Peyer's patch (tissue), 4 donors: Measurements from ENCODE around the gene DYNC2LI1. TPM values are rescaled to one million over a fixed set of nuclear protein-coding genes. Genes with fewer than 3 reads are reported as not detected.
A peak's percentile ranks its signal among the peaks of the same experiment; 100 is the strongest.

Experiments used
- DNase-seq, 3 donors: peaks; one replicate each; pipeline ENCODE4 v3.0.0-alpha.2; 2017 to 2019
- H3K27ac ChIP-seq, 4 donors: fragments of 200-600 bp; sonication (generic); one replicate each; pipeline ENCODE4 v1.5.1; 2016 to 2019
- H3K27me3 ChIP-seq, 2 donors: fragments of 200-600 bp; sonication (generic); one replicate each; pipeline ENCODE4 v1.5.1; 2019
- H3K36me3 ChIP-seq, 3 donors: fragments of 200-600 bp; sonication (generic); one replicate each; pipeline ENCODE4 v1.5.1; 2016 to 2019
- H3K4me1 ChIP-seq, 4 donors: fragments of 200-600 bp; sonication (generic); one replicate each; pipeline ENCODE4 v1.5.1; 2016 to 2019
- H3K4me3 ChIP-seq, 4 donors: fragments of 200-600 bp; sonication (generic); 1 replicate in 3 of 4; 2 replicates in 1 of 4; pipeline ENCODE4 v1.5.1; 2016 to 2019; ENCODE audit warnings: mild to moderate bottlenecking in 1 of 4
- H3K9me3 ChIP-seq, 4 donors: fragments of 200-600 bp; sonication (generic); one replicate each; pipeline ENCODE4 v1.5.1; 2016 to 2019; ENCODE audit warnings: mild to moderate bottlenecking in 1 of 4
- CTCF ChIP-seq, 6 experiments: fragments of 450-650 bp in 4 of 6; fragments of 200-600 bp in 2 of 6; sonication (generic) in 1 of 6; IDR thresholded peaks; one replicate each; pipeline ENCODE4 v1.5.1; 2017 to 2019; ENCODE audit warnings: antibody characterized with exemption in 6 of 6, mild to moderate bottlenecking in 3 of 6, moderate library complexity in 1 of 6
- POLR2A ChIP-seq, 2 donors: fragments of 450-650 bp; IDR thresholded peaks; one replicate each; pipeline ENCODE4 v1.5.1; 2017; ENCODE audit warnings: antibody characterized with exemption in 2 of 2, mild to moderate bottlenecking in 2 of 2, moderate library complexity in 2 of 2
- total RNA-seq, 4 donors: library from RNA; depleted of rRNA; stranded (reverse); fragments of >200 nt; gene quantifications; one replicate each; pipeline ENCODE4 v1.1.0, GENCODE V29; 2016

DYNC2LI1 gene
- total RNA-seq, 4 donors from 2014 or later, result 21.5 to 41.3 (median 27.9) TPM

- Histone ChIP-seq H3K27ac (no peak overlapping the region), H3K9me3 (no peaks in the 10 kb centered on the region), H3K4me3 (no peak overlapping the region), H3K4me1 (peaks cover 0 to 7% (median 0%) of the 10 kb centered on the region in 4 donors), H3K27me3 (no peaks in the 10 kb centered on the region), H3K36me3 (no peaks in the 10 kb centered on the region)
- no peak for DNase-seq
- TF ChIP-seq CTCF (IDR thresholded peaks at IDR 0.05), result no peak
- TF ChIP-seq POLR2A (IDR thresholded peaks at IDR 0.05), result no peak
Observed at GRCh38 chr2:43824512-43824911, 50.7 kb downstream of the DYNC2LI1 start.

- Histone ChIP-seq H3K4me1 (peaks cover 0 to 2% (median 0%) of the 10 kb centered on the region in 4 donors), H3K27me3 (no peaks in the 10 kb centered on the region), H3K4me3 (no peak overlapping the region), H3K36me3 (no peaks in the 10 kb centered on the region), H3K9me3 (no peaks in the 10 kb centered on the region), H3K27ac (no peak overlapping the region)
- no peak for DNase-seq
- TF ChIP-seq POLR2A (IDR thresholded peaks at IDR 0.05) (no peak), CTCF (IDR thresholded peaks at IDR 0.05) (no peak)
Observed at GRCh38 chr2:43824951-43825493, 51.2 kb downstream of the DYNC2LI1 start.

GRCh38 chr2:43825841-43826240 is 52.0 kb downstream of the DYNC2LI1 start:
- no peak for DNase-seq
- no peak overlapping the region for H3K27ac ChIP-seq
- no peak overlapping the region for H3K4me3 ChIP-seq
- no peaks in the 10 kb centered on the region for H3K4me1 ChIP-seq
- no peak for TF ChIP-seq POLR2A (IDR thresholded peaks at IDR 0.05)
- no peak for TF ChIP-seq CTCF (IDR thresholded peaks at IDR 0.05)
- H3K27me3 ChIP-seq, result no peaks in the 10 kb centered on the region
- no peaks in the 10 kb centered on the region for H3K9me3 ChIP-seq
- H3K36me3 ChIP-seq, result no peaks in the 10 kb centered on the region

GRCh38 chr2:43826305-43827250 is 52.7 kb downstream of the DYNC2LI1 start:
- Histone ChIP-seq H3K27ac (no peak overlapping the region), H3K27me3 (no peaks in the 10 kb centered on the region), H3K9me3 (no peaks in the 10 kb centered on the region), H3K4me3 (no peak overlapping the region), H3K4me1 (no peaks in the 10 kb centered on the region), H3K36me3 (no peaks in the 10 kb centered on the region)
- DNase-seq, result no peak
- TF ChIP-seq POLR2A (IDR thresholded peaks at IDR 0.05), result no peak
- TF ChIP-seq CTCF (IDR thresholded peaks at IDR 0.05), result no peak

GRCh38 chr2:43831543-43832294 is 57.9 kb downstream of the DYNC2LI1 start:
- DNase-seq, result peak in 1 of 3 donors; percentile 68
- H3K27ac ChIP-seq, result peak overlapping the region in 3 of 4 donors; percentile 51 to 74 (median 57)

More at GRCh38 chr2:43831543-43832294, 57.9 kb downstream of the DYNC2LI1 start:
- Histone ChIP-seq H3K36me3 (no peaks in the 10 kb centered on the region), H3K9me3 (no peaks in the 10 kb centered on the region), H3K4me3 (peak overlapping the region in 3 of 4 donors; percentile 14 to 53 (median 49)), H3K4me1 (peaks cover 0 to 3% (median 0%) of the 10 kb centered on the region in 4 donors), H3K27me3 (no peaks in the 10 kb centered on the region)
- peak; percentile 24 to 26 for TF ChIP-seq POLR2A (IDR thresholded peaks at IDR 0.05)
- TF ChIP-seq CTCF (IDR thresholded peaks at IDR 0.05), result no peak
